GM19193 (cell line): Measurements from ENCODE around the gene NOS1.

Experiments
- POLR2A ChIP-seq: IDR thresholded peaks from 4 replicates; pipeline ENCODE4 v1.6.1; 2011; ENCODE audit not compliant: insufficient read depth, insufficient read length; ENCODE audit errors: extremely low read depth

NOS1 gene

DNA sequence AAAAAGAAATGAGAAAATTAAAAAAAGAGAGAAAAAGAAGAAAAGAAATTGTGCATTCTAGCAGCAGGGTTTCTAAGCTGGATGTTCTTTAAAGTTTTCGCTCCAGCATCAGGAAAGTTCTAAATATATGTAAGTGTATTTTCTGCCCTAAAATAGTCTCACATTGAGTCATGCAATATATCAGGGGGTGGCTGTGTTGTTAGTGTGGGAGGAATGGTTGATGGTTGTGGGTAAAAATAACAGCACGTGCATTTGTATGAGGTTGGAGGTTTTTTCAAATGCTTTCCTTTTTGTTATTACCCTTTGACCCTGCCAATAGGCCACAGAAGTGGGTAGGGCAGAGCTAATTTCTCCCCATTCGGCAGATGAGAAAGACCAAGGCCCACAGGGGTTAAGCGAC lies 106.0 kb downstream of the NOS1 start:
- no peak for TF ChIP-seq POLR2A

DNA sequence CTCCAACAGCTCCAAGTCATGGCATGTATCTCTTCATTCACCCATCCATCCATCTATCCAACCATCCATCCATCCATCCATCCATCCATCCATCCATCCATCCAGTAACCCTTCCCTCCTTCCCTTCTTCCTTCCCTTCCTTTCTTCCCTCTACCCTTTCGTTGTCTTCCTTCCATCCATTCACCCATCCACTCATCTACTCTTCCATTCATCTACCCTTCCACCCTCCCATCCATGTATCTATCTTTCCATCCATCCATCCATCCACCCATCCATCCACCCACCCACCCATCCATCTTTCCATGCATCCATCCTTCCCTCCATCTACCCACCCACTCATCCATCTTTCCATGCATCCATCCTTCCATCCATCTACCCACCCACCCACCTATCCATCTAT lies 117.9 kb downstream of the NOS1 start:
- TF ChIP-seq POLR2A: no peak

DNA sequence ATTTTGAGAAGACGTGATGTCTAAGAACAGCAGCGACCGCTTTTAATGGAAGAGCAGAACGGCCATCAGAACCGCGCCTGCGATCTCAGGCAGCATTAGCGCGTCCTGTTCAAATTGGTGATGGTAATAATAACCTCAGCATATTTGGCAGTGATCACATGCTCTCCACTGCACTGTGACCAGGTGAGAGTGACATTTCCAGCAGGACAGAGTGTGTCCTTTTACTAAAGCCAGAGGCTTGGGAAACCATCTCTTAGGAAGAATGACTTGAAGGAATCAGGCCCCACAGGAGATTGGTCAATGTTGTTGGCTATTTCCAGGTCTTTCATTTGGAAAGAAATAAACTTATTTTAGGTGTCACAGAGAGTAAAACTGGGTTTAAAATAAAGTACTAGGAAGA lies 119.7 kb downstream of the NOS1 start:
- no peak for TF ChIP-seq POLR2A

DNA sequence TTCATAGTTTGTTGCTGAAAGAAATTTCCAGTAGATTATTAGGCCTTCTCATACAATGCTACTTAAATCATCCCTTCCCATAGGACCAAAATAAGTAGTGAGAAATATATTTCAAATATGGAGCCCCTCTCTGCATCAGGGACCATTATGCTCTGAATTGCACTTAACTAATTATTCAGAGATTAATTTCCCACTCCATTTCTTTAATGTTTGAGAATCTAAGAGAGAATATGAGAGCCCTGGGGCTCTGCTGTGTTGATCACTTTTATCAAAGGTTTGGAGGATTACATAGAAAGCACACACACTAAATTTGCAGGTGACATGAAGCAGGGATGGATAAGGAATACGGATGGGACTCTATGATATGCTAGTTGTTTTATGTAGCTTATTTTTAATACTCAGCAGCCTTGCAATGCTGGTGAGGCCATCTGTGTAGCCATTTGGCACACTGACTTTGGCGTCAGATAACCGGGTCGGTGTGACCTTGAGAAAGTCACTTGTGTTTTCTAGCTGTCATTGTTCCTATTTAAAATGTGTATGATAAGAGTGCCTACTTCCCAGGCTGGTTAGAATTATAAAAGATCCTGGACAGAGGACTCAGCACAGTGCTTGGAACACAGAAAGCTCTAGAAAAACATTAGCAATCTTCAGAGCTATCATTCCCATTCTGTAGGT lies 121.2 kb downstream of the NOS1 start:
- TF ChIP-seq POLR2A: no peak

DNA sequence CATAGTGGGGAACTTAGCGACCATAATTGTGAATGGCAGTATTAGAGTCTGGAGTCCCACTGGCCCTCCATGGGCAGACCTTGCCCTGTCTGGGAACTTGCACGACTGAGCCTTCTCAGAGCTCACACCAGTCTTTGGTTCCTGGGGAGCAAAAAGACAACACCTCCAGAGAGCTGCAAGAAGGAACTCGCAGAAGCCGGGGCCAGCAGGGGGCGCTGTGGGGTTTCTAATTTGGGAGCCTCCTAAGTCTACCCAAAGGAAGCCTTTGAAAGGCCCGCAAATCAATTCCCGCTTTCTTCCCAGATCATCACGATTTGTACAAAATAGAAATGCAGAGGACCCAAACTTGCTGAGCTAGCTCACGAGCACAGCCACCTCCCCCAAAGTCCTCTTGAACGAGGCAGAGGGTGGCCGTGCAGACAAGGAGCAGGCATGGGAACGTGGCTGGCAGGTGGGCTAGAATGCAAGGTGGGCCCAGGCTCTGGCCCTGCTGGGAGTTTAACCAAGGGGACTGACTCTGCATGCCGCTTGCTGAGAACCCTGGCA lies 124.9 kb downstream of the NOS1 start:
- no peak for TF ChIP-seq POLR2A

DNA sequence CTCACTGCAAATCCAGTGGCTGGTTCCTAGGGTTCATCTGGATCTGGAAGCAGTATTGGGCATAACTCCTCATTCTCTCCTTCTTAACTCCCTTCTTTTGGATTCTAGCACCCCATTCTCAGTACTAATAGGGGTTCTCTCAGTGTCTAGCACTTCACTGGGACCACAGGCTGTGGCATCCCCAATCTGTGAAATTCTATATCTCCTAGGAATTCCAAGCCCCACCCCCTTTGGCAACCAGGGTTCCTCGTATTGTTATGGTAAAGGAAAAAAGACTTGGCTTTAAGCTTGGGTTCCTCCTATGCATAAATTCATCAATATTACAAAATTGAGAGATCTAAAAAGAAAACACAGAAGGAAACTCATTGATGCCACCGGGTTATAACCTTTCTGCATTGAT lies 126.2 kb downstream of the NOS1 start:
- no peak for TF ChIP-seq POLR2A

DNA sequence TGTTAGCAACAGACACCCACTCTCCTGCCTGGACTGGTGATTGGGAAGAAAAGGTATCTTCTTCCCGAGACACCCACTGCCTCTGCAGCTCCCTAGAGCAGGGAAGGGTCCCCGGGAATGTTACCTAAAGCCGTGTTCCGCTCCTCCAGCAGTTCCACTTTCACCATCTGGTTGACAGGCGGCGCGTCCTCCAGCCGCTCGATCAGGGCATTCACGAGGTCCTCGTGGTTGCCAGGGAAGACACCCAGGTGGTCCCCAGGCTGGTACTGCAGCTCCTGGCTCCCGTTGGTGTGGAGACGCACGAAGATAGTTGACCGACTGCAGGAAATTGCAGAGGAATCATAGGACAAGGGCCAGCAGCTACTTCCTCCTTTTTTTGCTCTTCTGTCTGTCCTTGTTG lies 127.0 kb downstream of the NOS1 start:
- no peak for TF ChIP-seq POLR2A

DNA sequence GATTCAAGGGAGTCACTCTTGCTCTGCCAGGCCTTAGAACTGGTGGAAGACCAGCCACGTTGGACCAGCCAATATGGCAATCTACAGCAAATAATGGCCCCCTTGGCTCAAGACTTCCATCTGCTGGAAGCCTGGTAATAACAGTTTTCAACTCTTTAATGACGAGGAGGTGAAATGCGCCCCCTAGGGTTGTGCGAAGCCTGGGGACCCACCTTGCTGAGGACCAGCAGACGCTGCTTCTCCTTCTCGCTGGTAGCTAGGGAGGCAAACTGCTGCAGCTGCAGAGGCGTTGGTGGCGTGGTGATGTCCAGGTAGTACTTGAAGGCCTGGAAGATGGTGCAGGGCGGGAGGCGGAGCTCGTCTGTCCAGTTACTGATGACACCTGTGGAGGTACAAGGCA lies 129.7 kb downstream of the NOS1 start:
- TF ChIP-seq POLR2A: no peak

DNA sequence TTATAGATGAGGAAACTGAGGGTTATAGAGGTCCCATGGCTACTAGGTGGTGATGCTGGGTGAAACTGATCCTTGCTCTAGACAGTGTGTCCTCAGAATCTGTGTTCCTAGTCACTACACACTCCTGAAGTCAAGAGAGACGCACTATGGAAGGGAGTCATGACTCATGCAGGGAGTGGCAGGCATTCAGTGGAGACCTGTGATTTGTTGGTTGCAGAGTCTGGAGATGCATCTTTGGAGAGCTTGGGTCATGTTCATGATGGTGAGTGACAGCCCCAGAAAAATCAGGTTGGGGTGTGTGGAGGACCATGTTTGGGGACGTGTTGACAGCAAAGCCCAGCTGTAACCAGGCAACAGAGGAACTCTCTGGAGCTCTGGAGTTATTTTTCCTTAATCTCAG lies 133.2 kb downstream of the NOS1 start:
- no peak for TF ChIP-seq POLR2A

DNA sequence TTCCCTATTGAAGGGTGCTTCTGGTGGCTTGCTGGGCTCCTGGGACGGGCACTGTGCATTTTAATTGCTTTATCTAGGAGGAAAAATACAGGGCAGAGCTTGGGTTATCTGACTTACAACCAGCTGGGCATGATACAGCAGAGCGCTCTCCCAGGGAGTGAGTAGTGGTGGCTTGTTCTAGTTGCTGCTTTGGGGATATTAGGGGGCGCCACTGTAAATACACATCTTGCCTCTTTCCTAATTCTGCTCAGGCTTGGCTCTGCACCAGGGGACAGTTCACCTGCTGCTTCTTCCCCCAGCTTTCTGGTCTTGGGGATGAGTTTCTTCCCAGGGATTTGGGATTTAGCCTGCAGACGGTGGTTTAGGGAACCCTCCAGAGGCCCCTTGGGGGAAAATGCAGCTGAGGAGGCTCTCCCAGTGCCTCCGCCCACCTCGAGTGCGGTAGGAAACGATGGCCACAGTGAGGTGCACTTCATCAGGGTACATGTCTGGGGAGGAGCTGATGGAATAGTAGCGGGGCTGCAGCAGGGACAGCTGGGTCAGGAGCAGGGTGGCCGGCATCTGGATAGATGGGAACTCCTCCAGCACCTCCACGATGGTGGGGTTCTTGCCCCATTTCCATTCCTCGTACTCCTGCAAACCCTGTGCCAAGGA lies 134.3 kb downstream of the NOS1 start:
- no peak for TF ChIP-seq POLR2A

DNA sequence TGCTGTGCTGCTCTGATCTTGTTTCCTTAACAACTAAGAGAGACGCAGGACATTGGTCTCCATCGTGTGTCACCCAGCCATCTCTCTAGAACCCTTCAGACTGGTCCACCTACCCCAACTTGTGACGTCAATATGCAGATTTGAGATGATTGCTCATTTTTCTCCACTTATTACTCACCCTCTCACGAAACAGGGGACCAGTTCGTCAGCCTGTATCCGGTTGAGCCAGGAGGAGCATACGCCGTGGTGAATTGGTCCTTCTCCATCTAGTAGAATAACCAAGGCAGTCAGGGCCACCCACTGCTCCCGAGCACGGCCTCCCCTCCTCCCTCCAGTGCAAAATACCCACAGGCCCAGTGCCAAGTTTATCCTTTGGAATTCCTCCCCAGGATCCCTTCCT lies 134.9 kb downstream of the NOS1 start:
- no peak for TF ChIP-seq POLR2A

DNA sequence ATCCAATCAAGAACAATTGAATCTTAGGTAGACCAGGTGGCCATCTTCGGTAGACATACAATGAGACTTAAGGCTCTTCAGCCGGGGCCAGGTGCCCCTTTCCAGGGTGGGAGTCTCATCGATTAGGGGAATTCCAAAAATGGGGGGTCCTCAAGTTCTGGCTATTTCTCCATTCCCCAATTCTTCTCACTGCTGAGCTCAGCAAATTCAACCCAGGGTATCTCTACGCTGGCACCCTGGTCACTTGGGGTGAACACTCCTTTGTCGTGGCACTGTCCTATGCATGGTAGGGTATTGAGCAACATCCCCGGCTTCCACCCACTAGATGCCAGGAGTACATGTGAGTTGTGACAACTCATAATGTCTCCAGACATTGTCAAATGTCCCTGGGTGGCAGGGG lies 136.2 kb downstream of the NOS1 start:
- no peak for TF ChIP-seq POLR2A

DNA sequence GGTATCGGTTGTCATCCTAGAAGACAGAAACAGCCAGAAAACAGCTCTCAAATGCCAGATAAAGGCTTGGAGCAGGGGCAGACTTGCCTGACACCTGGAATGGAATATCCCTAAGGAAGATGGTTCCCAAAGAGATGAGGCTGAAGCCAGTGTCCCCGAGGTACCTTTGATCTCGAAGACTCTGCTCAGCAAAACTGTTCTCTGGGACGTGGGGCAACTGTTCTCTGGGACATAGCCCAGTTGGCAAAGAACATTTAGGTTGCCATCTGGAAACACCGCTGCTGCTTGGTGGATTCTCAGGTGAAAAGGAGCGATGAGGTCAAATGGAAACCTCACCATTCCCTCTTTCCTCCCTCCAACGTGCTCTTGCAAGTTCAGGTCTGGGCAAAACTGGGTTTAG lies 143.3 kb downstream of the NOS1 start:
- TF ChIP-seq POLR2A: no peak

DNA sequence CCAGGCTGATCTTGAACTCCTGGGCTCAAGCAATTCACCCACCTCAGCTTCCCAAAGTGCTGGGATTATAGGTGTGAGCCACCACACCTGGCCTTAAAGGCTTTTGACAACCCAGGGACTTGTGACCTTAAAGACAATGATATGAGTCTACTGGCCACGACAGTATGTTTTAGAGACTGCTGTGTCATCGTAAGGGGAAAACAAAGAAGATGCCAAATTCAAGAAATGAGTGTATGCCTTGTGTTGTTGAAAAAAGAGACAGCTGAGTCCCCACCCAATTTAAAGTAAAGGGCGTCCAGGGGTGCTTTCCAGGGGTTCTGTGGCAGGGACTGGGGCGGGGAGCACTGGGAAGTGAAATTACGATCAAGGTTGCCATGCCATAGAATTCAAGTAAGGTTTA lies 144.7 kb downstream of the NOS1 start:
- no peak for TF ChIP-seq POLR2A

DNA sequence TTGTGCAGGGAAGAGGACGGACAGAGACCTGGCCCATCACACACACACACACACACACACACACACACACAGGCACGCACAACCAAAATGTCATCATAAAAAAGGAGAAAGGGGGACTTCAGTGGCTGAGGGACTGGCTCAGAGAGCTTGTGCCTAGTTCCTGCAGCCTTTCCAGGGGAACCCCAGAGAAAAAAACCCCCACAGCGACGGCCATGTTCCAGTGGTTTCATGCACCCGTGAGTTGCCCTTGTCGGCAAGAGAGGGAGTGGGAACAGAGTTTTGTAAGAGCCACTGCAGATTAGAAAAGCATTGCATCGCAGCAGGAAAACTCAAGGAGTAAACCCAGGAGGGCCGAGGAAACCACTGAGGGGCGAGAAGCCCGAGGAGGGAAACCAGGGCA lies 146.6 kb downstream of the NOS1 start:
- no peak for TF ChIP-seq POLR2A

DNA sequence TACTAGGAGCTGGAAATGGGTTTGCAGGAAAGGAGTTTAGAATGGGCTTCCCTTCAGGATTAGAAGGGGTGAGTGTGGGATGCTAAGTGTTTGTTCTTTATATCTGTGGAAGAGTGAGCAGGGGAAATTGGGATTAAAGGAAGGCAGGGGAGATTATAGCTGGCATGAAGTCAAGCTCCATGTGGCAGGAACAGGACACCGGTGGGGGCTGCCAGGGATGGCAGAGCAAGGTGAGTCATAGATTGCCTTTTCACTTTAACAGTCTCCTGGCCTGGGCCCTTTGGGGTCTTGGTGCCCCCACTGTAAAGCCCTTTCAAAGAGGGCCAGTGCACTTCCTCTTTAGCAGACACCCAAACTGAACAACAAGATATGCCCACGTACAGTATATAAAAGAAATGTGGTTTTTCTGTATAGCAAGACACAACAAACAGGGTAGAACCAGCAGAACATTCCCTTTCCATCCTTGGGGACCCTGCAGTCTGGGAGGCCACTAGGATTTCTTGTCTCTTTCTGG lies 148.1 kb downstream of the NOS1 start:
- TF ChIP-seq POLR2A: no peak
